Esophagus muscularis mucosa (tissue), 4 donors: ENCODE data around the gene PDE4D.
"Not testable (repeated sequence)": the region's sequence is repeated elsewhere in the genome, so short reads cannot be mapped to it uniquely, and the experiment has no call there.

ENCODE experiments used
- EP300 ChIP-seq: sonication (generic); formaldehyde crosslinking; IDR thresholded peaks from one replicate; pipeline ENCODE4 v1.6.1; 2017; ENCODE audit warnings: antibody characterized with exemption
- POLR2A ChIP-seq: fragments of 450-650 bp; IDR thresholded peaks from one replicate; pipeline ENCODE4 v1.6.1; 2017; ENCODE audit warnings: antibody characterized with exemption, moderate library complexity, mild to moderate bottlenecking, low read depth
- POLR2AphosphoS5 ChIP-seq, 2 donors: sonication (generic); formaldehyde crosslinking; IDR thresholded peaks; one replicate each; pipeline ENCODE4 v1.6.1; 2017; ENCODE audit warnings: antibody characterized with exemption in 2 of 2
- TF ChIP-seq, protein P1 (sequence below), 3 experiments: fragments of 200-600 bp in 2 of 3; fragments of 450-650 bp in 1 of 3; sonication (generic) in 2 of 3; IDR thresholded peaks; one replicate each; pipeline ENCODE4 v1.5.1; 2017 to 2019; ENCODE audit warnings: antibody characterized with exemption in 3 of 3, mild to moderate bottlenecking in 2 of 3, moderate library complexity in 1 of 3

DNA sequence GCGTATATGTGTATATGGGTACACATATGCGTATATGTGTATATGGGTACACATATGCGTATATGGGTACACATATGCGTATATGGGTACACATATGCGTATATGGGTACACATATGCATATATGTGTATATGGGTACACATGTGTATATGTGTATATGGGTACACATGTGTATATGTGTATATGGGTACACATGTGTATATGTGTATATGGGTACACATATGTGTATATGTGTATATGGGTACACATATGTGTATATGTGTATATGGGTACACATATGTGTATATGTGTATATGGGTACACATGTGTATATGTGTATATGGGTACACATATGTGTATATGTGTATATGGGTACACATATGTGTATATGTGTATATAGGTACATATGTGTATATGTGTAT is 131.3 kb downstream of the PDE4D start:
- TF ChIP-seq, protein P1, sequence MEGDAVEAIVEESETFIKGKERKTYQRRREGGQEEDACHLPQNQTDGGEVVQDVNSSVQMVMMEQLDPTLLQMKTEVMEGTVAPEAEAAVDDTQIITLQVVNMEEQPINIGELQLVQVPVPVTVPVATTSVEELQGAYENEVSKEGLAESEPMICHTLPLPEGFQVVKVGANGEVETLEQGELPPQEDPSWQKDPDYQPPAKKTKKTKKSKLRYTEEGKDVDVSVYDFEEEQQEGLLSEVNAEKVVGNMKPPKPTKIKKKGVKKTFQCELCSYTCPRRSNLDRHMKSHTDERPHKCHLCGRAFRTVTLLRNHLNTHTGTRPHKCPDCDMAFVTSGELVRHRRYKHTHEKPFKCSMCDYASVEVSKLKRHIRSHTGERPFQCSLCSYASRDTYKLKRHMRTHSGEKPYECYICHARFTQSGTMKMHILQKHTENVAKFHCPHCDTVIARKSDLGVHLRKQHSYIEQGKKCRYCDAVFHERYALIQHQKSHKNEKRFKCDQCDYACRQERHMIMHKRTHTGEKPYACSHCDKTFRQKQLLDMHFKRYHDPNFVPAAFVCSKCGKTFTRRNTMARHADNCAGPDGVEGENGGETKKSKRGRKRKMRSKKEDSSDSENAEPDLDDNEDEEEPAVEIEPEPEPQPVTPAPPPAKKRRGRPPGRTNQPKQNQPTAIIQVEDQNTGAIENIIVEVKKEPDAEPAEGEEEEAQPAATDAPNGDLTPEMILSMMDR (IDR thresholded peaks at IDR 0.05) = not testable (repeated sequence)
- TF ChIP-seq POLR2A; POLR2AphosphoS5 (IDR thresholded peaks at IDR 0.05); EP300: not testable (repeated sequence)
